Endothelial cell of hepatic sinusoid (primary cell): ENCODE measurements around the gene EFHC1.

Experiments used
- in situ Hi-C: cut with HindIII; loops from 2 replicates; pipeline ENCODE4 v1.10.0; 2017; ENCODE audit warnings: low sequenced_read_pairs

EFHC1 gene

GRCh38 chr6:52516269-52516668 is 96.1 kb downstream of the EFHC1 start:
- in situ Hi-C loops, result no loop called here

DNA sequence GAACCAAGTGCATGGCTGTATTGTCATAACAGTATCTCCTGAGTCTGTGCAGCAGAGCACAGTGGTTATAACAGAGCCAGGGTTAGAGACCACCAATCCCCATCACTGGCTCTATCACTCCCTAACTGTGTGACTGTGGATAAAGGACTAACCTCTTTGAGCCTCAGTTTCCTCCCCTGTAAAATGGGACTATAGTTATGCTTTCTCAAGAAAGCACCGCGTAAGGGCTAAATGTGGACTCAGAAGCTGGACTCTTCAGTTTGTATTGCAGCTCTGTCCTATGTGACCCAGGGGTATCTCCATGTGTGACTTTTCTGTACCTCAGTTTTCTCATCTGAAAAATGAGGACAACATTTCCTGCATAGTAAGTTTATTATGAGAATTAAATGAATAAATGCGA is 96.8 kb downstream of the EFHC1 start:
- in situ Hi-C loops, result no loop called here

GRCh38 chr6:52517502-52518278 is 97.5 kb downstream of the EFHC1 start:
- in situ Hi-C loops, result no loop called here

GRCh38 chr6:52518279-52518945 is 98.3 kb downstream of the EFHC1 start:
- in situ Hi-C loops, result no loop called here

GRCh38 chr6:52519618-52520017 is 99.5 kb downstream of the EFHC1 start:
- in situ Hi-C loops, result no loop called here

DNA sequence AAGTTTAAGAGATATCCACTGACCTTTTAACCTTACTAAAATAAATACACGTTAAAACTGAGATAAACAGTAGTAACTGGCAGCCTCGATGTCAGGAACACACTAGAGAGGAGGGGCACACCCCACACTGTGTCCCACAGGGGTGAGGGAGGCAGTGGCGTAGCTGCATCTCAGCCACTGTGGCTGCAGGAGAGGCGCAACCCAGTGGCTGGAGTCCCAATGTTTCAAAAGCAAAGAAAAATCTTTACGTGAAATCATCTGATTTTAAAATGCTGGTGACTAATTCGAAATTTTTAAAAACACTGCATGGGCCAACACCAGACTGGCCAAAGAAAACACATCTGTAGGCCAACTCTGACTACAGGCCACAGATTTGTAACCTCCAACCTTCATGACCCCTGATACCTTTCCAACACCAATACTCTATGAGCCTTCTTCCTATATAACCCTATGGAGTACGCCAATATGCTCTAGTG is 102.0 kb downstream of the EFHC1 start:
- in situ Hi-C loops, result no loop called here

DNA sequence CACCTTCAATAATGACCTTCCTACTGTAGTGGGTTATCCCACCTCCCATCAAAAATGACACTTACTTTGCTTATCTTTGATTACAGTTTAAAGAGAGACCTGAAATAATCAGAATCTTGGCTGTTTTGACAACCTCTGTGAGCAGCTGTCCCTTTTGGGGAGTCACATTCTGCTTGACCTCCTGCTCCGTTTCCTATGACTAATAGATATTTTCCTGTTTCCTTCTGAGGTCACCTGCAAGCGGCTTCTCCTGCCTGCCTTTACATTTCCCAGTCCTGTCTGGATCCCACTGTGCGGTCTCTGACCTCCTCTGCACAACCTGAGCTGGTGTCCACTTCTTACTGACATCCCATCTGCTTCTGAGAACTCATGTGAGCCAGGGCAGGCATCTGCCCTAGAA is 102.5 kb downstream of the EFHC1 start:
- in situ Hi-C loops, result no loop called here

DNA sequence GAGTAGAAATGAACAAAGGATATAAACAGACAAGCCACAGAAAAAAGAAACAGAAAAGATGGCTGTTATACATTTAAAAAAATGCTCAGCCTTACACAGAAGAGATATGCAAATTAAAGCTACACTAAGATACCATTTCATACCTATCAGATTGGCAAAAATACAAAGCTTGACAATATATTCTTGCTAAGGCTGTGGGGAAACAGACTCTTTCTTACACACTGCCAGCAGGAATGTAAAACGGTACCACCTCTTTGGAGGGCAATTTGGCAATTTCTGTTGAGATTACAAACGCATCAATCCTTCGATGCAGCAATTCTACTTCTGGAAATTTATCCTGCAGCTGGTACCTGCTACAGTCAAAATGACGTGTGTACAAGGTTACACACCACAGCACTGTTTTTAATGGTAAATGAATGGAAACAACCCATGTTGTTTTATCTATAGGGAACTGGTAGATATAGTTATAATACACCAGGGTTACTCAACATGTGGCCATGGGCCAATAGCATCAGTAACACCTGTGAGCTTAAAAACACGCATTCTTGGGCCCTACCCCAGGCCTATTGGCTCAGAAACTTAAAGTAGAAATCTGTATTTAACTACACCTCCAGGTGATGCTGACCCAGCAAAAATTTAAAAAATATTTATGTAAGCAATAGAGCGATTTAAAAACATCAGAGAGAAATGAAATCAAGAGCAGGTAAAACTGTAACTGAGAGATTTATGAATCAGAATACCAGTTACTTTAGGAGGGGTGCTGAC is 103.4 kb downstream of the EFHC1 start:
- in situ Hi-C loops, result no loop called here

DNA sequence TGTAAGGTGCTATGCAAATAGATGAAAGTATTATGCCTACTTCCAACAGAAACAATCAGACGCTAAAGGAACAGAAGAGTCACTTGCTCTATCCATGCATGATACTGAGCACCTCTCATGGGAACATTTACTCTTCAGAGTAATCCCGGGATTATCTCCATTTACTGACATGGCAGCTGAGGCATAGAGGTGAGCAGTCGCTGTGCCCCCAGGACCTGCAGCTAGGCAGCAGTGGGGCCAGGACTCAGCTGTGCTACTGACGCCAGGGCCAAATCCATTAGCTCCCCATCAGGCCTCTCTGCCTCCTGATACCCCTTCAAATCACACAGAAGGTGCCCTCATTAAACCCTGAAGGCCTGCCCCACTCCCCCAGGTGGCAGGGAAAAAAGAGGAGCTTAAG is 104.8 kb downstream of the EFHC1 start:
- in situ Hi-C loops, result no loop called here

DNA sequence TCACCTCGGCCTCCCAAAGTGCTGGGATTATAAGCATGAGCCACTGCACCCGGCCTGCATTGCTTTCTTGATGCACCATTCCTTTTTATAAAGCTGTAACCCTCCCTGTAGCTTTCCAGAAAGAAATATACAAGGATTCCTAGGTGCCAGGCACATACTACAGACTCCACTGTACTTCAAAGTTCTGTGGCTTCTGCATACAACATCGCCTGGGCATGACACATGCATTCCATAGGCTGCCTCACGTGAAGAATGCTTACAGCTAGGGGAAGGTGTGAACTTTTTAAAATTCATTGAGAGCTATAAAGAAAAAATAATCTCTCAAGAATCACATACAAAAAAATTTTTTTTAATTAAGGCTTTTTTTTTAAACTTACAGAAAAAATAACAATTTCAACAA is 106.5 kb downstream of the EFHC1 start:
- in situ Hi-C loops, result no loop called here

- in situ Hi-C loops, result no loop called here
Measured at GRCh38 chr6:52527436-52527835, 107.3 kb downstream of the EFHC1 start.

DNA sequence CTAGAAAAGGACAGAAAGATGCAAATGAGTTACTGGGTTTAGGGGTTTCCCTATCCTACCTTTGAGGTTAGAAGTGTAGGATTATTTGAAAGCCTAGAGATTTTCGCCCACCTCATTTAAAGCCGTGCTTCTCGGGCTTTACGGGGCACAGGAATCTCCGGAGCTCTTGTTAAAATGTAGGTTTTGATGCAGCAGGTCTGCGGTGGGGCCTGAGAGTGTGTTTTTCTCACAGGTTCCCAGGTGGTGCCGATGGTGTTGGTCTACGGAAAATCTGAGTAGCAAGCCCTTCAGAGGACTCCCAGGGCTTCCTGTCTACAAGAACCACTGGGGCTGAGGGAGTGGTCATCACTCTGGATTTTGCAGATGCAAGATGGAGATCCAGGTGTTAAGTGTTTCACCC is 109.2 kb downstream of the EFHC1 start:
- in situ Hi-C loops, result no loop called here

DNA sequence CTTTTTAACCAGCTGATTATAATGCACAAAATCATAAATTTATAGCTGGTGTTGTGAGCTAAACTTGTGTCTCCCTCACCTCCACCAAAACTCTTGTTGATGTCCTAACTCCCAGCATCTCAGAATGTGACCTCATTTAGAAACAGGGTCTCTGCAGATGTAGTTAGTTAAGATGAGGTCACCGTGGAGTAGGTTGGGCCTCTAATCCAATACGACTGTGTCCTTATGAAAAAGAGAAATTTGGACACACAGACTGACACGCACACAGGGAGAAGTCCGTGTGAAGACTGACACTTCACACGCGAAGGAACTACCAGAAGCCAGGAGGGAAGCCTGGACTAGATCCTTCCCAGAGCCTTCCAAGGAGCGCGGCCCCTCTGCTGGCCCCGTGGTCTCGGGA is 110.2 kb downstream of the EFHC1 start:
- in situ Hi-C loops, result loop anchor here (5.0 kb wide), 1 partner anchor 52 kb away; no protein-coding TSS in a partner anchor

- in situ Hi-C loops, result loop anchor here (5.0 kb wide), 1 partner anchor 51 kb away; no protein-coding TSS in a partner anchor
Measured at GRCh38 chr6:52531396-52531795, 111.3 kb downstream of the EFHC1 start.

- in situ Hi-C loops, result loop anchor here (5.0 kb wide), 1 partner anchor 50 kb away; no protein-coding TSS in a partner anchor
Measured at GRCh38 chr6:52531834-52532233, 111.7 kb downstream of the EFHC1 start.

DNA sequence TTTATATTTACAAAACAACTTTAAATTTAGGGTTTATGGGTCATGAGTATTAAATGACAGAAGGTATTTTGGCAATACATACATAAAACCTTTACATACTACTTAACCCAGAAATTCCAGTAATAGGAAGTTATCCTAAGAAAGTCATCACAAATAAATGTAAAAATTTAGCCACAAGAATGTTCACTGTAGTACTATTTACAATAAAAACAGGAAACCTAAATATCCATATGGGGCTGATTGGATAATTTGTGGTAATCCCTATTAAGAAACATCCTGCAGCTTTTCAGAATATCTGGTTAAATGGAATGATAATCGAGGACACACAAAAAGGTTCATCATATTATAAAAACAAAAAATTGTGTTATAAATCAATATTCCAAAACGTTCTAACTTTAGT is 112.3 kb downstream of the EFHC1 start:
- in situ Hi-C loops, result loop anchor here (5.0 kb wide), 1 partner anchor 50 kb away; no protein-coding TSS in a partner anchor

GRCh38 chr6:52533491-52533890 is 113.3 kb downstream of the EFHC1 start:
- in situ Hi-C loops, result loop anchor here (5.0 kb wide), 1 partner anchor 49 kb away; no protein-coding TSS in a partner anchor

GRCh38 chr6:52534363-52534762 is 114.2 kb downstream of the EFHC1 start:
- in situ Hi-C loops, result loop anchor here (5.0 kb wide), 1 partner anchor 48 kb away; no protein-coding TSS in a partner anchor

DNA sequence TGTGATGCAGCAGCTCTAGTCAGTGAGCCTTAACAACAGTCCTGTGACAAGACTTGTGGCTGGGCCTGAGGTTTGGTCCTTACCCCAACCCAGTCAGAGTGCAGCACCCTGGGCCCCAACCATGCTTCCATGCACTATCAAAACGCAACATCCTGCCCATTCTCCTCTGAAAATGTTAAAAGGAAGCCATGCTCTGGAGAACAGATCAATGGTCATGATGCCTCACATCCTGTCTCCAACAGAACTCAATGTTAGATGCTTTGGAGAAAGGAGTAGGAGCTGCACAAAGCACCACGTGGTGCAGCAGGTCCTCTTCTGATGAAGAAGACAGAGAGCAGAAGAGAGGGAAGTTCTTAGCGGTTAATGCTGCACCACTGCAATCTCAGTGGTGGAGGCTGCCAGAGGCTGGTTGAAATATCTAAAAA is 114.8 kb downstream of the EFHC1 start:
- in situ Hi-C loops, result loop anchor here (5.0 kb wide), 2 partner anchors 47 to 48 kb away; no protein-coding TSS in a partner anchor

DNA sequence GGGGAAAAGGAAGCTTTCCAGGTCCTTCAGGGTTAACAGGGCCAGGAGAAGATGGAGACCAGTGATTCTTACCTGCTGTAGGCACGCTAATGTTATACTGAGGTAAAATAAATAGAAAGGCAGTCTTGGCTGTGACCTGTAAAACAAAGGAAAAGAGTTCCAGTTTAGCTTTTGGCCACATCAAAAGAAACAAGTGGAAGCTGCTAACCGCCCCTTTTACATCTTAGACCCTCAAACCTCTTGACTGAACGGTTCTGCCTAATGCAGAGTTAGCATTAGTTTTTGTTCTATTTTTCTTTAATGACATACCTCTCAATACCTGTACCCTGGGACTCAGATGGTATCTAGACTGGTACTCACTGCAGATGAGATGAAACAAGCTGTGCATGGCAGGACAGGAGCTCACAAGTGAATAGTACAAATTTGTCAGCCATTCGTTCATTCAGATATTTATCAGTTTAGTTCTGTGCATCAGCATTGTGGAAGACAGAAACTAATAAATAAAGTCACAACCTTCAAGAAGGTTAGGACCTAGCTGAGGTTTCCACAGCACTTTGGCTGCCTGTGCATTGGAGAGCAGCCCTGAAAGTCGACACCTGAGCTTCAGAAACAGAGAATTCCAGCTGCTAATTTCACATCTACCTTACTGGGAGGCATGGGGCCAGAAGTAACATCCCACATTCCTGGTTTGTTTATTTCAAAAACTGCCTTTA is 115.7 kb downstream of the EFHC1 start:
- in situ Hi-C loops, result loop anchor here (5.0 kb wide), 1 partner anchor 49 kb away; no protein-coding TSS in a partner anchor
